ENCODE results near the gene ATP6V1B1.

- TF ChIP-seq CTCF (IDR thresholded peaks at IDR 0.05): no peak
- no peak for TF ChIP-seq POLR2A (IDR thresholded peaks at IDR 0.05)
Observed at GRCh38 chr2:70907130-70908057, 28.3 kb upstream of the ATP6V1B1 start.

Measured in esophagus squamous epithelium (tissue), 4 donors.